Activated CD8-positive, alpha-beta memory T cell treated with anti-CD3 and anti-CD28 coated beads for 48 hours (primary cell): Measurements from ENCODE around the gene SLC2A6.

ENCODE experiments used
- DNase-seq, 3 experiments: peaks; one replicate each; pipeline ENCODE4 v3.0.0-alpha.2; 2020; ENCODE audit warnings: low read depth in 2 of 3, low spot score in 2 of 3

Gene SLC2A6

GRCh38 chr9:133496861-133497842 lies 18.3 kb upstream of the SLC2A6 start:
- no peak for DNase-seq

GRCh38 chr9:133495327-133496293 lies 16.7 kb upstream of the SLC2A6 start:
- no peak for DNase-seq

GRCh38 chr9:133494636-133495326 lies 15.9 kb upstream of the SLC2A6 start:
- DNase-seq = no peak

DNA sequence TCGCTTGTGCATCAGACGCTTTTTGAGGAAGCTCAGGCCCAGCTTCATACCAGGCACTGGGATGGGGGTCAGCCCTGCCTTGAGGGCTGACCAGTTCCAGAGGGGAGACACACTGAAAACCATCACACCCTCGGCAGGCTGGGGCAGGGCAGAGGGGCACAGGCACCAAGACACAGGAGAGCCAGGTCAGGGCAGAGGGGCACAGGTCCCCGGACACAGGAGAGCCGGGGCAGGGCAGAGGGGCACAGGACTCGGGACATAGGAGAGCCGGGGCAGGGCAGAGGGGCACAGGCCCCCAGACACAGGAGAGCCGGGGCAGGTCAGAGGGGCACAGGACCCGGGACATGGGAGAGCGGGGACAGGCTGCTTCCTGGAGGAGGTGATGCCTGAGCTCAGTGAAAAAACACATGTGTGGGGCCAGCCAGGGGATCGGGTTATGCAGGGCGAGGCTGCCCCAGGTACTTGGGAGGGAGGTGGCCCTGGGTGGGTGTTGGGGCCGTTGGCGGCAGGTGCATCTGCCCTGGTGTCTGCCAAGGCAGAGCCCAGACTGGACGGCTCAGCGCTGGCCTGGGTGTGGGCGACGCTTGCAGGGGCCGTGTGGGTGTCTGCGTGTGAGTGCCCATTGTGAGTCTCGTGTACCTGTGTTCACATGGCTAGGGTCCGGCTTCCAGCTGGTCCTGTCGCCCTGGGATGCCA lies 15.1 kb upstream of the SLC2A6 start:
- no peak for DNase-seq

DNA sequence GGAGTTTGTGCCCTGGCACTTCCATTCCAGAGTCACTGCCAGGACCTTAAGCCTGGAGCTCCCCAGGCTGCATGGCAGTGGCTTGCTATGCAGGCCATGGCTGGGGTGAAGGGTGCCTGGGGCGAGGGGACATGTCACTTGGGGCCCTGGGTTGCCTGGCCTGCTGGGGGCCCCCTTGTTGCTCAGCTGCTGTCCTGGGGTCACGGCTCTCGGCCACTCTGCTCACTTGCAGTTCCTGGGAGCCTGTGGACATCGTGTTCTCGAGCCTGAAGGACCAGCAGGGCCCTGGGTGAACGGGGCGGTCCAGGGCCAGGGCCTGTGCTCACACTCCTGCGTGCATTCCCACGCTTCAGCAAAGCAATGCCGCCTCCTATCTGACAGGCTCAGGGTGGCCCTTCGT lies 14.5 kb upstream of the SLC2A6 start:
- no peak for DNase-seq

DNA sequence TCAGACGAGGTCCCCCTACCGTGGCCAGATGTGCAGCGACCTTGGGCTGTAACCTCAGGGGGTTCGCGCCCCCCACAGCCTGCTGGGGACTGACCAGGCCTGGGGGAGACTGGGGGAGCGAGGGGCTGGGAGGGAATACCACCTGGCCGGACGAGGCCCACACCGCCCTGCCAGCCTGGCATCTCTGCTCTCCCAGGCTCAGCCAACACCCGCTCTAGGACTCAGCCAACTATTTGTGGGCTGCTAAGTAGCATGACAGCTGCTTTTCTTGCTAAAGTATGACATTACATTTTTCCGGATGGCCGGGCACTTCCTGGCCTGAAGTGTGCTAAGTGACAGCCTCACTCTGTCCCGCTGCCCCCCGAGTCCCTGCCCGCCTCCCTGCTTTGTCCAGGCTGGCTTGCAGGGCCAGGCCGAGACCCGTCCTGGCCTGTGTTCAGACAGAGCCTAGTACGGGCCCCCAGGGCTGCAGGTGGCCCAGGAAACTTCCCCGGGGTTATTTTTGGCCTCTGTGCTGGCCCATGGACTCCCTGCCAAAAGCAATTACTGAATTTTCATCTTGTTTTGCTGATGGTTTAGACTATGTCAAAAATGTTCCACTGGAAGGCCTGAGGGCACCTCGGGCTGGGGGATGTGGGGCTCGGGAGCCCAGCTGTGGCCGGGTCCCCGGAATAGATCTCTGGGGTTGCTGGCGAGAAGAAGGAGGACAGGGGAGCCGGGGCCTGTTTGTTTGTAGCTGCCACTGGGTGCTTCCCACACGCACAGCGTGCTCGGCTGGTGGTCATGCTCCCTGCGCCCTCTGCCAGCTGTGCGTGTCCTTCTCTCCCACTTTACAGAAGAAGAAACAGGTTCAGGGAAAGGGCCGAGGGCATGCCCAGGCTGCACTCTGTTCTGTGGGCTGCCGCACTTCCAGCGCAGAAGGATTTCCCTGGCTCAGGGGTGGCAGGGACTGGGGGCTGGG lies 13.4 kb upstream of the SLC2A6 start:
- DNase-seq = no peak

DNA sequence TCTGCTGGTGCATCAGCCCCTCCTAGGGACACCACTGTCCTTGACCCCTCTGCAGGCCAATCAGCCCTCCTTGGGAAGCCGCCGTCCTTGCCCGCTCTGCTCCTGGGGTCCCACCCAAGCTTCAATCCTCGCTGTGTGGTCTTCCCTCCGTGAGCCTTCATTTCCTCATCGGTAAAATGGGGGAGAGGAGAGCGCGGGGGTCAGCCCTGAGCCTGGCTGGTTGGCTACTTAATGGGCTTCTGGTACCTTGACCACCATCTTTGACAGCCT lies 12.7 kb upstream of the SLC2A6 start:
- no peak for DNase-seq

DNA sequence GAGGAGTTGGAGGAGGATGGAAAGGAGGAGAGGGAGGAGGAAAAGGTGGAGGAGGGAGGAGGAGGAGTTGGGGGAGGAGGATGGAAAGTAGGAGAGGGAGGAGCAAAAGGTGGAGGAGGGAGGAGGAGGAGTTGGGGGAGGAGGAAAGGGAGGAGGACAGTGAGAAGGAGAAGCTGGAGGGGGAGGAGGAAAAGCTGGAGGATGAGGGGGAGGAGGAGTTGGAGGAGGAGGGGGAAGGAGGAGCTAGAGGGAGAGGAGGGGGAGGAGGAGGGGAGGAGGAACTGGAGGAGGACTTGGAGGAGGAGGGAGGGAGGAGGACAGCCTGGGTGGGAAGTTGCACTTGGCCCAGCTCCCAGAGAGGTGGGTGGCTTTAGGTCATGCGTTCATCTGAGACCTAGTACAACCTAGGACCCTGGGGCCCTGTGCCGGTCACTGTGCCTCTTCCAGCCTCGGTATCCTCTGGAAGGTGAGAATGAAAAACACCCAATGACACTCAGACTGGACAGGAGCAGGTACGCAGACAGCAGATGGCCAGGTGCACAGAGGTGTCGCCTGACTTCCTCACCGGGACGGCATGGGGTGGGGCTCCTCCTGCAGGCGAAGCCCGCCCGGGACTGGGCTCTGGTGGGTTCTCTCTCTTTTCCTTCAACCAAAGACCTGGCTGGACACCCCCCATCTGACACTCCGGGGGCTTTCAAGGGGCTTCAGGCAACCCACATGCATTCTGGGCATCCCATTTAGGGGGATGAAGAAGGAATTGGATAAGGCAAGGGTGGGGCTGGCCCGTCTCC lies 12.2 kb upstream of the SLC2A6 start:
- no peak for DNase-seq

GRCh38 chr9:133490201-133490681 lies 11.3 kb upstream of the SLC2A6 start:
- no peak for DNase-seq

- DNase-seq = no peak
Observed at GRCh38 chr9:133489253-133490190, 10.6 kb upstream of the SLC2A6 start.

DNA sequence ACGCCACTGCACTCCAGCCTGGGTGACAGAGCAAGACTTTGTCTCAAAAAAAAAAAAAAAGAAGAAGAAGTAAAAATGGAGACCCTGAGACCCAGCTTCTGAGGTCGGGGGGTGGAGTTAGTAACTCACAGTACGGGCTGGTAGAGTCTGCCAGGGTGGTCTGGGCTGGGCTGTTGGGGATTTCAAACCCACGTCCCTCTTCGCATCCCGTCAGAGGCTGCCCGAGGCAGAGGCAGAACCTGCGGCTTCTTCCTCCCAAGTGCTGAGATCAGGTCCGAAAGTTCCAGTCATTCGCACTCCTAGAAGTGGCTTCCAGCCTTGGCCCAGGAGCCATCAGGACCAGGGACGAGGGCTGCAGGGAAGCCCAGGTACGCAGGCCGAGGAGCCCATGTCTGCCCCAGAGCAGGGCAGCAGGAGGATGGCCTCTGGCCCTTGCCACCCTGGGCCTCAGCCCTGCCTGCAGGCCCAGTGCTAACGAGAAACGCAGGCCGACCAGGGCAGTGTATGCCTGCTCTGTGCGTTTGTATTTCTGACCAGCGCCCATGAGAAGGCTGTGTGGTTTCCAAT lies 9.9 kb upstream of the SLC2A6 start:
- no peak for DNase-seq

DNA sequence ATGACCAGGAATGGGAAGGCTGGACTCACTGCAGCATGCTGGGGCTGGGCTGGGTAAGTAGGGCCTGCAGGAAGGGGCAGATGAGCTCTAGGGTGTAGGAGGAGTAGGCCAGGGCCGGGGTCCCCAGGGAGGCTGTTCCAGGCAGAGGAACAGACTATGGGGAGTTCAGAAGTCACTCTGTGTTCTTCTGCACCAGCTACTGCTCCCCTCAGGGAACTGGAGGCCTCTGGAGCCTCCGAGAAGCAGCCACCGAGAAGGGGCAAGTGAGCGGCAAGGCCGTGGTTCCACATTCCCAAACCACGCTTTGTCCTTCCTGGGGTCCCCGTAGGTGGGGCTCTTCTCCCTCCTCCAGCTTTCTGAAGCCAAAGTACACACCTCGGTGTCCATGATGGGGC lies 8.4 kb upstream of the SLC2A6 start:
- no peak for DNase-seq

DNA sequence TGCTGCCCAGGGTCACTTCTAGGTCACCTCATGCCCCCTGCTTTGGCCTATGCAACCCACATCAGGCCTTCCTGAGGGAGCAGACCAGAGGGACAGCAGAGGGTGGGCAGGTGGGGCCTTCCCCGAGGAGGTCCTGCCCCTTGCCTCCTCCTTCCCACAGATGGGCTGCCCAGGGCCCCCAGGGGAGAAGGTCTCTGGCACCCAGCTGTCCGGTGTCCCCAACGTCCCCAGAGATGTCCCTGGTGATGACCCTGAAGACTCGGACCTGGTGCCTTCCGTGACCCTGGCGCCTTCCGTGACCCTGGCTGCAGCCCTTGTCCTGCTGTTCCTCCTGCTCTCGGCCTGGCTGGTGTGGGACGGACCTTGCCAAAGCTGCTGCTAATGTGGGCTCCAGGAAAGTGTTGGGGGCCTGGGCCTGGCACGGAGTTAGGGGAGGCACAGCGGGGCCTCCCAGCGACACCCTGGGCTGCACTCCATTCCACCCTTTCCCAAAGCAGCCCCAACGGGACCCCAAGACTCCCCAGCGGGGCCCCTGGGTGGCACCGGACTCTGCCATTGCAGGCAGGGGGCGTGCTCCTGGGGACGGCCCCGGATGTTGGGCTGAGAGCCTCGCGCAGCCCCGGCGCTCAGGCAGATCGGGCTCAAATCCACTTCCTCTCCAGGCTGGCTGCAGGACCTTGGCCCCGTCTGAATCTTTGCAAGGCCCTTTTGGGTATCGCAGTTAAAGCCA lies 6.8 kb upstream of the SLC2A6 start:
- DNase-seq = no peak

GRCh38 chr9:133484671-133485437 lies 6.0 kb upstream of the SLC2A6 start:
- DNase-seq = no peak

GRCh38 chr9:133483611-133484010 lies 4.7 kb upstream of the SLC2A6 start:
- DNase-seq = no peak
